ENCODE measurements around the gene DHRS2.
"Not testable (repeated sequence)": the region's sequence is repeated elsewhere in the genome, so short reads cannot be mapped to it uniquely, and the experiment has no call there.

DHRS2 gene

GRCh38 chr14:23664207-23664885, 28.2 kb downstream of the DHRS2 start:
- H3K36me3 ChIP-seq (ENCODE audit: control insufficient read depth, insufficient read depth, low read length) = no peaks in the 10 kb centered on the region
- no peak overlapping the region for H3K9ac ChIP-seq (ENCODE audit: low read length)
- H3K4me3 ChIP-seq (ENCODE audit: low read length) = no peak overlapping the region
- no peaks in the 10 kb centered on the region for H3K4me1 ChIP-seq (ENCODE audit: control insufficient read depth, insufficient read depth, low read length)
- no peaks in the 10 kb centered on the region for H3K27me3 ChIP-seq (ENCODE audit: control insufficient read depth, insufficient read depth, low read length)
- H3K9me3 ChIP-seq (ENCODE audit: control insufficient read depth, low read length) = no peaks in the 10 kb centered on the region

- Histone ChIP-seq H3K9ac (ENCODE audit: low read length) (no peak overlapping the region), H3K4me3 (ENCODE audit: low read length) (no peak overlapping the region), H3K9me3 (ENCODE audit: control insufficient read depth, low read length) (no peaks in the 10 kb centered on the region), H3K4me1 (ENCODE audit: control insufficient read depth, insufficient read depth, low read length) (no peaks in the 10 kb centered on the region), H3K27me3 (ENCODE audit: control insufficient read depth, insufficient read depth, low read length) (no peaks in the 10 kb centered on the region), H3K36me3 (ENCODE audit: control insufficient read depth, insufficient read depth, low read length) (no peaks in the 10 kb centered on the region)
These were observed 29.3 kb downstream of the DHRS2 start for GRCh38 chr14:23665302-23666016.

GRCh38 chr14:23667134-23667533, 31.0 kb downstream of the DHRS2 start:
- no peaks in the 10 kb centered on the region for H3K9me3 ChIP-seq (ENCODE audit: control insufficient read depth, low read length)
- H3K4me3 ChIP-seq (ENCODE audit: low read length) = no peak overlapping the region
- no peaks in the 10 kb centered on the region for H3K27me3 ChIP-seq (ENCODE audit: control insufficient read depth, insufficient read depth, low read length)
- H3K9ac ChIP-seq (ENCODE audit: low read length) = no peak overlapping the region
- H3K4me1 ChIP-seq (ENCODE audit: control insufficient read depth, insufficient read depth, low read length) = no peaks in the 10 kb centered on the region
- no peaks in the 10 kb centered on the region for H3K36me3 ChIP-seq (ENCODE audit: control insufficient read depth, insufficient read depth, low read length)

- H3K36me3 ChIP-seq (ENCODE audit: control insufficient read depth, insufficient read depth, low read length) = no peaks in the 10 kb centered on the region
- H3K27me3 ChIP-seq (ENCODE audit: control insufficient read depth, insufficient read depth, low read length) = no peaks in the 10 kb centered on the region
- no peaks in the 10 kb centered on the region for H3K4me1 ChIP-seq (ENCODE audit: control insufficient read depth, insufficient read depth, low read length)
- H3K9ac ChIP-seq (ENCODE audit: low read length) = no peak overlapping the region
- no peak overlapping the region for H3K4me3 ChIP-seq (ENCODE audit: low read length)
- no peaks in the 10 kb centered on the region for H3K9me3 ChIP-seq (ENCODE audit: control insufficient read depth, low read length)
These were observed 33.3 kb downstream of the DHRS2 start for GRCh38 chr14:23669441-23669840.

GRCh38 chr14:23670481-23670880, 34.3 kb downstream of the DHRS2 start:
- H3K9ac ChIP-seq (ENCODE audit: low read length) = no peak overlapping the region
- no peak overlapping the region for H3K4me3 ChIP-seq (ENCODE audit: low read length)
- no peaks in the 10 kb centered on the region for H3K27me3 ChIP-seq (ENCODE audit: control insufficient read depth, insufficient read depth, low read length)
- no peaks in the 10 kb centered on the region for H3K4me1 ChIP-seq (ENCODE audit: control insufficient read depth, insufficient read depth, low read length)
- no peaks in the 10 kb centered on the region for H3K36me3 ChIP-seq (ENCODE audit: control insufficient read depth, insufficient read depth, low read length)
- no peaks in the 10 kb centered on the region for H3K9me3 ChIP-seq (ENCODE audit: control insufficient read depth, low read length)

- Histone ChIP-seq H3K9me3 (ENCODE audit: control insufficient read depth, low read length) (no peaks in the 10 kb centered on the region), H3K9ac (ENCODE audit: low read length) (no peak overlapping the region), H3K27me3 (ENCODE audit: control insufficient read depth, insufficient read depth, low read length) (no peaks in the 10 kb centered on the region), H3K4me1 (ENCODE audit: control insufficient read depth, insufficient read depth, low read length) (no peaks in the 10 kb centered on the region), H3K4me3 (ENCODE audit: low read length) (no peak overlapping the region), H3K36me3 (ENCODE audit: control insufficient read depth, insufficient read depth, low read length) (no peaks in the 10 kb centered on the region)
These were observed 36.0 kb downstream of the DHRS2 start for GRCh38 chr14:23672200-23672599.

GRCh38 chr14:23675337-23675736, 39.2 kb downstream of the DHRS2 start:
- H3K9ac ChIP-seq (ENCODE audit: low read length) = no peak overlapping the region
- H3K27me3 ChIP-seq (ENCODE audit: control insufficient read depth, insufficient read depth, low read length) = no peaks in the 10 kb centered on the region
- H3K36me3 ChIP-seq (ENCODE audit: control insufficient read depth, insufficient read depth, low read length) = no peaks in the 10 kb centered on the region
- H3K4me1 ChIP-seq (ENCODE audit: control insufficient read depth, insufficient read depth, low read length) = no peaks in the 10 kb centered on the region
- H3K4me3 ChIP-seq (ENCODE audit: low read length) = no peak overlapping the region
- no peaks in the 10 kb centered on the region for H3K9me3 ChIP-seq (ENCODE audit: control insufficient read depth, low read length)

GRCh38 chr14:23675906-23676305, 39.7 kb downstream of the DHRS2 start:
- Histone ChIP-seq H3K4me1 (ENCODE audit: control insufficient read depth, insufficient read depth, low read length) (no peaks in the 10 kb centered on the region), H3K27me3 (ENCODE audit: control insufficient read depth, insufficient read depth, low read length) (no peaks in the 10 kb centered on the region), H3K36me3 (ENCODE audit: control insufficient read depth, insufficient read depth, low read length) (no peaks in the 10 kb centered on the region), H3K4me3 (ENCODE audit: low read length) (no peak overlapping the region), H3K9me3 (ENCODE audit: control insufficient read depth, low read length) (no peaks in the 10 kb centered on the region), H3K9ac (ENCODE audit: low read length) (no peak overlapping the region)

- H3K4me3 ChIP-seq (ENCODE audit: low read length) = no peak overlapping the region
- no peaks in the 10 kb centered on the region for H3K27me3 ChIP-seq (ENCODE audit: control insufficient read depth, insufficient read depth, low read length)
- no peaks in the 10 kb centered on the region for H3K9me3 ChIP-seq (ENCODE audit: control insufficient read depth, low read length)
- no peak overlapping the region for H3K9ac ChIP-seq (ENCODE audit: low read length)
- H3K36me3 ChIP-seq (ENCODE audit: control insufficient read depth, insufficient read depth, low read length) = no peaks in the 10 kb centered on the region
- no peaks in the 10 kb centered on the region for H3K4me1 ChIP-seq (ENCODE audit: control insufficient read depth, insufficient read depth, low read length)
These were observed 45.2 kb downstream of the DHRS2 start for GRCh38 chr14:23681337-23681736.

GRCh38 chr14:23689709-23690514, 53.7 kb downstream of the DHRS2 start:
- H3K9me3 ChIP-seq (ENCODE audit: control insufficient read depth, low read length); H3K4me1 ChIP-seq (ENCODE audit: control insufficient read depth, insufficient read depth, low read length); H3K36me3 ChIP-seq (ENCODE audit: control insufficient read depth, insufficient read depth, low read length); H3K4me3 ChIP-seq (ENCODE audit: low read length); H3K9ac ChIP-seq (ENCODE audit: low read length); H3K27me3 ChIP-seq (ENCODE audit: control insufficient read depth, insufficient read depth, low read length): not testable (repeated sequence)

- H3K27me3 ChIP-seq (ENCODE audit: control insufficient read depth, insufficient read depth, low read length) = no peaks in the 10 kb centered on the region
- H3K4me1 ChIP-seq (ENCODE audit: control insufficient read depth, insufficient read depth, low read length) = peaks cover 8% of the 10 kb centered on the region
- H3K9me3 ChIP-seq (ENCODE audit: control insufficient read depth, low read length) = no peaks in the 10 kb centered on the region
- no peaks in the 10 kb centered on the region for H3K36me3 ChIP-seq (ENCODE audit: control insufficient read depth, insufficient read depth, low read length)
- no peak overlapping the region for H3K4me3 ChIP-seq (ENCODE audit: low read length)
- H3K9ac ChIP-seq (ENCODE audit: low read length) = no peak overlapping the region
These were observed 56.3 kb downstream of the DHRS2 start for GRCh38 chr14:23692416-23692815.

- no peaks in the 10 kb centered on the region for H3K27me3 ChIP-seq (ENCODE audit: control insufficient read depth, insufficient read depth, low read length)
These were observed 57.1 kb downstream of the DHRS2 start for GRCh38 chr14:23693252-23693775.

More at GRCh38 chr14:23693252-23693775, 57.1 kb downstream of the DHRS2 start:
- H3K9me3 ChIP-seq (ENCODE audit: control insufficient read depth, low read length) = no peaks in the 10 kb centered on the region
- no peak overlapping the region for H3K4me3 ChIP-seq (ENCODE audit: low read length)
- peaks cover 8% of the 10 kb centered on the region for H3K4me1 ChIP-seq (ENCODE audit: control insufficient read depth, insufficient read depth, low read length)
- H3K9ac ChIP-seq (ENCODE audit: low read length) = no peak overlapping the region
- no peaks in the 10 kb centered on the region for H3K36me3 ChIP-seq (ENCODE audit: control insufficient read depth, insufficient read depth, low read length)

Data from mucosa of stomach (tissue), 1 donor.